GM23338 (cell line): ENCODE measurements around the gene PEA15. TPM values are rescaled to one million over a fixed set of nuclear protein-coding genes. Genes with fewer than 3 reads are reported as not detected.

Experiments
- ATAC-seq: fragments of 200-7000 bp; cut with Tn5 transposase; 3 replicates; pipeline ENCODE4 v1.9.1; 2020
- DNase-seq: peaks from one replicate; pipeline ENCODE4 v3.0.0-alpha.2; 2015; ENCODE audit warnings: low spot score
- H2AFZ ChIP-seq: fragments of 200-600 bp; sonication (generic); 2 replicates; pipeline ENCODE4 v1.8.0; 2016; ENCODE audit warnings: antibody characterized with exemption, mild to moderate bottlenecking, moderate library complexity
- H3F3A ChIP-seq: fragments of 200-600 bp; sonication (generic); replicated peaks from 2 replicates; pipeline ENCODE4 v1.8.0; 2017; ENCODE audit warnings: antibody characterized with exemption, mixed run types, low read depth
- H3K27ac ChIP-seq: fragments of 200-600 bp; sonication (generic); 2 replicates; pipeline ENCODE4 v1.6.1; 2016; ENCODE audit warnings: low read depth
- H3K27me3 ChIP-seq: fragments of 200-600 bp; sonication (generic); 2 replicates; pipeline ENCODE4 v1.8.0; 2016; ENCODE audit warnings: mild to moderate bottlenecking, mixed run types, moderate library complexity; ENCODE audit not compliant: insufficient read depth
- H3K36me3 ChIP-seq: fragments of 200-600 bp; sonication (generic); 2 replicates; pipeline ENCODE4 v1.8.0; 2016; ENCODE audit warnings: mild to moderate bottlenecking; ENCODE audit not compliant: insufficient read depth
- H3K4me1 ChIP-seq: fragments of 200-600 bp; sonication (generic); 2 replicates; pipeline ENCODE4 v1.8.0; 2016; ENCODE audit warnings: mild to moderate bottlenecking, moderate library complexity; ENCODE audit not compliant: insufficient read depth
- H3K4me2 ChIP-seq: fragments of 200-600 bp; sonication (generic); 2 replicates; pipeline ENCODE4 v1.7.1; 2017; ENCODE audit warnings: mixed run types
- H3K4me3 ChIP-seq: fragments of 200-600 bp; sonication (generic); 2 replicates; pipeline ENCODE4 v1.6.1; 2016; ENCODE audit warnings: mixed run types
- H3K79me2 ChIP-seq: fragments of 200-600 bp; sonication (generic); replicated peaks from 2 replicates; pipeline ENCODE4 v1.8.0; 2017; ENCODE audit warnings: mild to moderate bottlenecking; ENCODE audit not compliant: insufficient read depth
- H3K9me2 ChIP-seq: fragments of 200-600 bp; sonication (generic); 2 replicates; pipeline ENCODE4 v1.8.0; 2017; ENCODE audit not compliant: insufficient read depth
- H4K20me1 ChIP-seq: fragments of 200-600 bp; sonication (generic); replicated peaks from 2 replicates; pipeline ENCODE4 v1.8.0; 2017; ENCODE audit warnings: mild to moderate bottlenecking; ENCODE audit not compliant: insufficient read depth
- H3K27ac Mint-ChIP-seq: 2 replicates; pipeline ENCODE4 v1.8.0; 2020; ENCODE audit warnings: inconsistent platforms, mild to moderate bottlenecking, moderate library complexity, mixed read lengths
- H3K27me3 Mint-ChIP-seq: 3 replicates; pipeline ENCODE4 v1.8.0; 2022; ENCODE audit warnings: low read depth, mild to moderate bottlenecking, moderate library complexity, mixed read lengths, inconsistent platforms; ENCODE audit not compliant: insufficient read depth, poor library complexity
- H3K36me3 Mint-ChIP-seq: 3 replicates; pipeline ENCODE4 v1.8.0; 2021; ENCODE audit warnings: low read depth, mild to moderate bottlenecking, inconsistent platforms, moderate library complexity, mixed read lengths
- H3K4me1 Mint-ChIP-seq: 3 replicates; pipeline ENCODE4 v1.8.0; 2020; ENCODE audit warnings: mild to moderate bottlenecking, inconsistent platforms, mixed read lengths
- H3K4me3 Mint-ChIP-seq: 3 replicates; pipeline ENCODE4 v1.8.0; 2021; ENCODE audit warnings: moderate library complexity, mild to moderate bottlenecking, inconsistent platforms, mixed read lengths
- H3K9me3 Mint-ChIP-seq: 3 replicates; pipeline ENCODE4 v1.8.0; 2020; ENCODE audit warnings: moderate library complexity, mild to moderate bottlenecking, inconsistent platforms, mixed read lengths
- CREB1 ChIP-seq: fragments of 250-450 bp; sonication (Bioruptor Pico); IDR thresholded peaks from 2 replicates; pipeline ENCODE4 v1.5.0; 2020; ENCODE audit warnings: low read depth, mild to moderate bottlenecking, moderate library complexity
- CTCF ChIP-seq, 2 experiments: fragments of 200-600 bp in 1 of 2; sonication (generic) in 1 of 2; conservative IDR thresholded peaks; 2 replicates each; pipeline versions ENCODE4 v1.5.1 to v1.6.1; 2016 to 2017; ENCODE audit warnings: antibody characterized with exemption in 2 of 2, low read depth in 2 of 2, mild to moderate bottlenecking in 2 of 2, moderate library complexity in 1 of 2
- ETS1 ChIP-seq: IDR thresholded peaks from 2 replicates; pipeline ENCODE4 v1.6.1; 2016; ENCODE audit warnings: antibody characterized with exemption
- EZH2 ChIP-seq: fragments of 200-600 bp; sonication (generic); IDR thresholded peaks from one replicate; pipeline ENCODE4 v1.8.0; 2017; ENCODE audit warnings: antibody characterized with exemption, mild to moderate bottlenecking, low read depth; ENCODE audit not compliant: unreplicated experiment
- EZH2phosphoT487 ChIP-seq: fragments of 200-600 bp; sonication (generic); IDR thresholded peaks from one replicate; pipeline ENCODE4 v1.8.1; 2018; ENCODE audit warnings: antibody characterized with exemption; ENCODE audit not compliant: unreplicated experiment
- NANOG ChIP-seq: IDR thresholded peaks from 2 replicates; pipeline ENCODE4 v1.6.1; 2016; ENCODE audit warnings: antibody characterized with exemption, borderline replicate concordance
- POLR2AphosphoS5 ChIP-seq: IDR thresholded peaks from 2 replicates; pipeline ENCODE4 v1.6.1; 2016; ENCODE audit warnings: antibody characterized with exemption, low read depth
- STAT1 ChIP-seq: IDR thresholded peaks from one replicate; pipeline ENCODE4 v1.6.1; 2016; ENCODE audit warnings: antibody characterized with exemption; ENCODE audit not compliant: unreplicated experiment
- ZNF114 ChIP-seq: fragments of 250-450 bp; sonication (Bioruptor Pico); IDR thresholded peaks from 2 replicates; pipeline ENCODE4 v1.5.0; 2020; ENCODE audit warnings: mild to moderate bottlenecking, moderate library complexity
- ZNF331 ChIP-seq: fragments of 250-450 bp; sonication (Bioruptor Pico); IDR thresholded peaks from 2 replicates; pipeline ENCODE4 v1.5.0; 2020; ENCODE audit warnings: low read depth, mild to moderate bottlenecking, moderate library complexity
- ZNF462 ChIP-seq: fragments of 250-450 bp; sonication (Bioruptor Pico); IDR thresholded peaks from 2 replicates; pipeline ENCODE4 v1.5.0; 2020; ENCODE audit warnings: mild to moderate bottlenecking, moderate library complexity
- polyA plus RNA-seq: library from polyadenylated mRNA; unstranded; fragments of >200 nt; fragmentation: Nextera tagmentation; extraction: Ambion mirVana; gene quantifications from 2 replicates; pipeline ENCODE4 v1.2.1, GENCODE V29; 2016
- total RNA-seq: library from RNA; depleted of rRNA; stranded (reverse); fragments of >200 nt; shearing (Covaris generic); gene quantifications from 2 replicates; pipeline ENCODE4 v1.2.3, GENCODE V29; 2014

PEA15 gene
- total and polyA plus RNA-seq, 2 experiments from 2014 or later: 60.3 to 80.8 TPM

GRCh38 chr1:160228431-160228830, 23.2 kb downstream of the PEA15 start (continued):
- TF ChIP-seq CREB1 (CRISPR knock-in tag) (no peak), EZH2 (no peak), ZNF331 (CRISPR knock-in tag) (no peak), CTCF (conservative IDR thresholded peaks at IDR 0.05; ENCODE audit: low read depth in 2 of 2) (no peak), EZH2phosphoT487 (no peak), ZNF114 (CRISPR knock-in tag) (no peak), NANOG (no peak), STAT1 (no peak), POLR2AphosphoS5 (no peak)

- no peak overlapping the region for H3K4me2 ChIP-seq
- Mint-ChIP-seq H3K27ac (no peak overlapping the region), H3K4me1 (no peaks in the 10 kb centered on the region; the same call in 2 of the 3 replicates), H3K27me3 (no peaks in the 10 kb centered on the region), H3K36me3 (peaks cover 60% of the 10 kb centered on the region), H3K4me3 (no peak overlapping the region), H3K9me3 (no peaks in the 10 kb centered on the region)
- no peaks in the 10 kb centered on the region for H3K9me2 ChIP-seq
- H3K4me1 ChIP-seq: no peaks in the 10 kb centered on the region
- no peak for DNase-seq
- ATAC-seq: no peak
- H4K20me1 ChIP-seq: peaks cover 12% of the 10 kb centered on the region
- peaks cover 5% of the 10 kb centered on the region for H3F3A ChIP-seq
- no peak overlapping the region for H2AFZ ChIP-seq
- H3K4me3 ChIP-seq: no peak overlapping the region
- H3K79me2 ChIP-seq: no peaks in the 10 kb centered on the region; the same call in 1 of the 2 replicates
- no peak overlapping the region for H3K27ac ChIP-seq
- peaks cover 52% of the 10 kb centered on the region for H3K36me3 ChIP-seq
- H3K27me3 ChIP-seq: no peaks in the 10 kb centered on the region
- TF ChIP-seq STAT1 (no peak), CTCF (conservative IDR thresholded peaks at IDR 0.05; ENCODE audit: low read depth in 2 of 2) (no peak), ZNF462 (CRISPR knock-in tag) (no peak), EZH2phosphoT487 (no peak), POLR2AphosphoS5 (no peak), ZNF331 (CRISPR knock-in tag) (no peak), CREB1 (CRISPR knock-in tag) (no peak), EZH2 (no peak), ETS1 (no peak), ZNF114 (CRISPR knock-in tag) (no peak)
Observed at GRCh38 chr1:160232911-160233310, 27.7 kb downstream of the PEA15 start.
